Measurements from ENCODE around the gene SLC17A1.

GRCh38 chr6:25777856-25778649 lies 53.8 kb downstream of the SLC17A1 start:
- TF ChIP-seq CTCF (IDR thresholded peaks at IDR 0.05), result no peak
- TF ChIP-seq EP300 (IDR thresholded peaks at IDR 0.05), result no peak

Data from tibial nerve (tissue), 4 donors.